ENCODE measurements around the gene LRP3.

DNA sequence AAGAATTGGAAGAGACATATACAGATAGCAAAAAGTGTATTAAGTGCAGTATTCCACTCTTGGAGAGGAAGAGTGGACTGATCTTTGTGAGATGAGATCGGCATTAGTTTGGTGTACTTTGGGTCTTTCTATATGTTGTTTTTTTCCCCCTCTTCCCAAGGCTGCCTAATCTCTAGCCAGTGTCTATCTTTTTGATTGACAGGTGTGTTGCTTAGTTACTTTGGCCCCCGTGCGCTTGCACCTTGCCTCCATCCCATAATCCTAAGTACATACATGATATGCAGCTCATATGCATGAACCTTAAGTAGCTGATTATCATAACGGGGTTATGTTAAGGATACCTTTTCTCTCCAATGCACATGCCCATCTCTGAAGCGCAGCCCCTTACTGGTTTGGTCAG lies 35.8 kb downstream of the LRP3 start:
- no peak for TF ChIP-seq EZH2 (IDR thresholded peaks at IDR 0.05; ENCODE audit: low read length, missing control alignments)
- TF ChIP-seq, protein P1, sequence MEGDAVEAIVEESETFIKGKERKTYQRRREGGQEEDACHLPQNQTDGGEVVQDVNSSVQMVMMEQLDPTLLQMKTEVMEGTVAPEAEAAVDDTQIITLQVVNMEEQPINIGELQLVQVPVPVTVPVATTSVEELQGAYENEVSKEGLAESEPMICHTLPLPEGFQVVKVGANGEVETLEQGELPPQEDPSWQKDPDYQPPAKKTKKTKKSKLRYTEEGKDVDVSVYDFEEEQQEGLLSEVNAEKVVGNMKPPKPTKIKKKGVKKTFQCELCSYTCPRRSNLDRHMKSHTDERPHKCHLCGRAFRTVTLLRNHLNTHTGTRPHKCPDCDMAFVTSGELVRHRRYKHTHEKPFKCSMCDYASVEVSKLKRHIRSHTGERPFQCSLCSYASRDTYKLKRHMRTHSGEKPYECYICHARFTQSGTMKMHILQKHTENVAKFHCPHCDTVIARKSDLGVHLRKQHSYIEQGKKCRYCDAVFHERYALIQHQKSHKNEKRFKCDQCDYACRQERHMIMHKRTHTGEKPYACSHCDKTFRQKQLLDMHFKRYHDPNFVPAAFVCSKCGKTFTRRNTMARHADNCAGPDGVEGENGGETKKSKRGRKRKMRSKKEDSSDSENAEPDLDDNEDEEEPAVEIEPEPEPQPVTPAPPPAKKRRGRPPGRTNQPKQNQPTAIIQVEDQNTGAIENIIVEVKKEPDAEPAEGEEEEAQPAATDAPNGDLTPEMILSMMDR (conservative IDR thresholded peaks at IDR 0.05 in 1 of 2, IDR thresholded peaks at IDR 0.05 in 1 of 2; ENCODE audit: low read depth in 1 of 2, low read length in 2 of 2), result no peak

Measured in fibroblast of lung (primary cell).